ENCODE results near the gene FGF14. TPM values are rescaled to one million over a fixed set of nuclear protein-coding genes. Genes with fewer than 3 reads are reported as not detected.
A peak's percentile ranks its signal among the peaks of the same experiment; 100 is the strongest.

FGF14 gene
- total and polyA plus RNA-seq, 4 donors: 19.3 to 59.7 (median 38.0) TPM

DNA sequence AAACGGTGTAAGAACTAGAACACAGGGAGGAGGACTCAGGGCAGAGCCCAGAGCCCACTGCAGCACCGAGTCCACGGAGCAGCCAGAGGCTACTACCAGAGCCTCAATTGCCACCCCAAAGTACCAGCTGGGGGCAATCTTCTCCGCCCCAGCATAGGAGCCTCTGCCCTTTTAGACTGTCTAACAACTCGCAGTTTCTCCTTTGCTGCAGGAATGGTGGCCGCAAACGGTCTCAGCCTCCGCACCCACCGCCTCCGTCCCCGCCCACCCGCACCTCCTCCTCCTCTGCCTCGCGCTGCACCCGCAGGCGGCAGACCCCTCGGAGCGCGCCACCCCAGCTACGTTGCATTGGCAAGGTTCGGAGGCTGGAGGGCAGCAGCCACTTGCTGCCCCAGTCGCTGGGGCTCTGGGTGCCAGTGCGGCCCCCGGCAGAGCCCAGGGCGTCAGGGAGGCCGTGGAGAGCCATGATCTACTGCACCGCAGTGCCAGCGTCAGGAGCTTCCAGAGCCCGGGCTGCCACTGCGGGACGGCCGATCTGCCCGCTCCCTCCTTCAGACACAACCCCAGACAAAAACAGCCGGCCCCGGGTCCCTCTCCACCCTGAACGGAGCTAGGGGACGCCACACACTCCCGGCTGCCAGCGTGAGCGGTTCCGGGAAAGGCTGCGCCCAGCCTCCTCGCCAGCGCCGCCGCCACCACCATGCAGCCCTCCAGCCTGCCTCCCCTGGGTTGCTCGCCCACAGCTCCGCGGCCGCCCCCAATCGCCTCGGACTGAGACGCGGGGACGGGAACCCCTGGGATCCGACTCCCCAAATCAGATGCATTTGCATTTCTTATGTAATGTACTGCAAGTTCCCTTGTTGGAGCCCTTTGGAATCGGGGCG is 1.8 kb downstream of the FGF14 start:
- DNase-seq (ENCODE audit: low read depth in 4 of 6, low spot score in 6 of 6): peak in 3 of 6 donors; percentile 21 to 76 (median 63)
- H3K4me3 ChIP-seq (ENCODE audit: low read depth, low read length): peak overlapping the region; percentile 65
- peaks cover 14% of the 10 kb centered on the region for H3K4me1 ChIP-seq (ENCODE audit: control insufficient read depth, insufficient read depth, low read length)
- no peaks in the 10 kb centered on the region for H3K36me3 ChIP-seq (ENCODE audit: control insufficient read depth, insufficient read depth, low read length)
- peak overlapping the region; percentile 33 for H3K27ac ChIP-seq (ENCODE audit: low read depth, low read length)
- no peaks in the 10 kb centered on the region for H3K9me3 ChIP-seq (ENCODE audit: control insufficient read depth, insufficient read depth, low read length)
- H3K27me3 ChIP-seq (ENCODE audit: control insufficient read depth, insufficient read depth, low read length): peaks cover 11% of the 10 kb centered on the region
- WGBS (ENCODE audit: insufficient coverage): under 1% methylated on average over 58 of the region's 58 CpGs

GRCh38 chr13:102395939-102396338 is 5.9 kb downstream of the FGF14 start:
- peaks cover 23% of the 10 kb centered on the region for H3K4me1 ChIP-seq (ENCODE audit: control insufficient read depth, insufficient read depth, low read length)
- H3K4me3 ChIP-seq (ENCODE audit: low read depth, low read length): no peak overlapping the region
- H3K27me3 ChIP-seq (ENCODE audit: control insufficient read depth, insufficient read depth, low read length): peaks cover 7% of the 10 kb centered on the region
- WGBS (ENCODE audit: insufficient coverage): no CpG with 5 or more reads among the region's 2 CpGs
- DNase-seq (ENCODE audit: low read depth in 4 of 6, low spot score in 6 of 6): no peak
- H3K27ac ChIP-seq (ENCODE audit: low read depth, low read length): no peak overlapping the region
- no peaks in the 10 kb centered on the region for H3K9me3 ChIP-seq (ENCODE audit: control insufficient read depth, insufficient read depth, low read length)
- no peaks in the 10 kb centered on the region for H3K36me3 ChIP-seq (ENCODE audit: control insufficient read depth, insufficient read depth, low read length)

- peaks cover 3% of the 10 kb centered on the region for H3K27me3 ChIP-seq (ENCODE audit: control insufficient read depth, insufficient read depth, low read length)
- WGBS (ENCODE audit: insufficient coverage): 63% methylated on average over 7 of the region's 10 CpGs
- no peaks in the 10 kb centered on the region for H3K36me3 ChIP-seq (ENCODE audit: control insufficient read depth, insufficient read depth, low read length)
- DNase-seq (ENCODE audit: low read depth in 4 of 6, low spot score in 6 of 6): no peak
- H3K9me3 ChIP-seq (ENCODE audit: control insufficient read depth, insufficient read depth, low read length): no peaks in the 10 kb centered on the region
- H3K4me3 ChIP-seq (ENCODE audit: low read depth, low read length): peak overlapping the region; percentile 75
- peak overlapping the region; percentile 78 for H3K27ac ChIP-seq (ENCODE audit: low read depth, low read length)
- H3K4me1 ChIP-seq (ENCODE audit: control insufficient read depth, insufficient read depth, low read length): peaks cover 15% of the 10 kb centered on the region
Observed at GRCh38 chr13:102395174-102395573, 6.7 kb downstream of the FGF14 start.

- DNase-seq (ENCODE audit: low read depth in 4 of 6, low spot score in 6 of 6): peak; percentile 85 to 98 (median 92)
- peak overlapping the region; percentile 75 for H3K4me3 ChIP-seq (ENCODE audit: low read depth, low read length)
- peaks cover 8% of the 10 kb centered on the region for H3K4me1 ChIP-seq (ENCODE audit: control insufficient read depth, insufficient read depth, low read length)
- H3K27me3 ChIP-seq (ENCODE audit: control insufficient read depth, insufficient read depth, low read length): no peaks in the 10 kb centered on the region
- H3K36me3 ChIP-seq (ENCODE audit: control insufficient read depth, insufficient read depth, low read length): no peaks in the 10 kb centered on the region
- H3K27ac ChIP-seq (ENCODE audit: low read depth, low read length): peak overlapping the region; percentile 78
- H3K9me3 ChIP-seq (ENCODE audit: control insufficient read depth, insufficient read depth, low read length): no peaks in the 10 kb centered on the region
- WGBS (ENCODE audit: insufficient coverage): under 1% methylated on average over 71 of the region's 72 CpGs
Observed at GRCh38 chr13:102394158-102395053, 7.4 kb downstream of the FGF14 start.

- no peaks in the 10 kb centered on the region for H3K36me3 ChIP-seq (ENCODE audit: control insufficient read depth, insufficient read depth, low read length)
- no peaks in the 10 kb centered on the region for H3K9me3 ChIP-seq (ENCODE audit: control insufficient read depth, insufficient read depth, low read length)
- 95% methylated on average over 5 of the region's 7 CpGs for WGBS (ENCODE audit: insufficient coverage)
- no peak for DNase-seq (ENCODE audit: low read depth in 4 of 6, low spot score in 6 of 6)
- H3K4me1 ChIP-seq (ENCODE audit: control insufficient read depth, insufficient read depth, low read length): peaks cover 8% of the 10 kb centered on the region
- H3K4me3 ChIP-seq (ENCODE audit: low read depth, low read length): no peak overlapping the region
- H3K27ac ChIP-seq (ENCODE audit: low read depth, low read length): no peak overlapping the region
- no peaks in the 10 kb centered on the region for H3K27me3 ChIP-seq (ENCODE audit: control insufficient read depth, insufficient read depth, low read length)
Observed at GRCh38 chr13:102392481-102393209, 9.2 kb downstream of the FGF14 start.

GRCh38 chr13:102386461-102386860 is 15.4 kb downstream of the FGF14 start:
- Histone ChIP-seq H3K27me3 (ENCODE audit: control insufficient read depth, insufficient read depth, low read length) (no peaks in the 10 kb centered on the region), H3K4me3 (ENCODE audit: low read depth, low read length) (no peak overlapping the region), H3K27ac (ENCODE audit: low read depth, low read length) (no peak overlapping the region), H3K36me3 (ENCODE audit: control insufficient read depth, insufficient read depth, low read length) (no peaks in the 10 kb centered on the region), H3K9me3 (ENCODE audit: control insufficient read depth, insufficient read depth, low read length) (no peaks in the 10 kb centered on the region), H3K4me1 (ENCODE audit: control insufficient read depth, insufficient read depth, low read length) (no peaks in the 10 kb centered on the region)
- no peak for DNase-seq (ENCODE audit: low read depth in 4 of 6, low spot score in 6 of 6)
- 87% methylated on average over 2 of the region's 5 CpGs for WGBS (ENCODE audit: insufficient coverage)

GRCh38 chr13:102380012-102380411 is 21.8 kb downstream of the FGF14 start:
- Histone ChIP-seq H3K9me3 (ENCODE audit: control insufficient read depth, insufficient read depth, low read length) (no peaks in the 10 kb centered on the region), H3K36me3 (ENCODE audit: control insufficient read depth, insufficient read depth, low read length) (no peaks in the 10 kb centered on the region), H3K27me3 (ENCODE audit: control insufficient read depth, insufficient read depth, low read length) (no peaks in the 10 kb centered on the region), H3K4me3 (ENCODE audit: low read depth, low read length) (no peak overlapping the region), H3K27ac (ENCODE audit: low read depth, low read length) (no peak overlapping the region), H3K4me1 (ENCODE audit: control insufficient read depth, insufficient read depth, low read length) (no peaks in the 10 kb centered on the region)
- WGBS (ENCODE audit: insufficient coverage): 86% methylated on average over 1 of the region's 1 CpG
- DNase-seq (ENCODE audit: low read depth in 4 of 6, low spot score in 6 of 6): no peak

GRCh38 chr13:102376318-102376717 is 25.5 kb downstream of the FGF14 start:
- DNase-seq (ENCODE audit: low read depth in 4 of 6, low spot score in 6 of 6): peak in 1 of 6 donors; percentile 7
- Histone ChIP-seq H3K27ac (ENCODE audit: low read depth, low read length) (no peak overlapping the region), H3K4me3 (ENCODE audit: low read depth, low read length) (no peak overlapping the region), H3K36me3 (ENCODE audit: control insufficient read depth, insufficient read depth, low read length) (no peaks in the 10 kb centered on the region), H3K4me1 (ENCODE audit: control insufficient read depth, insufficient read depth, low read length) (no peaks in the 10 kb centered on the region), H3K27me3 (ENCODE audit: control insufficient read depth, insufficient read depth, low read length) (no peaks in the 10 kb centered on the region), H3K9me3 (ENCODE audit: control insufficient read depth, insufficient read depth, low read length) (no peaks in the 10 kb centered on the region)
- no CpG with 5 or more reads among the region's 1 CpG for WGBS (ENCODE audit: insufficient coverage)

DNA sequence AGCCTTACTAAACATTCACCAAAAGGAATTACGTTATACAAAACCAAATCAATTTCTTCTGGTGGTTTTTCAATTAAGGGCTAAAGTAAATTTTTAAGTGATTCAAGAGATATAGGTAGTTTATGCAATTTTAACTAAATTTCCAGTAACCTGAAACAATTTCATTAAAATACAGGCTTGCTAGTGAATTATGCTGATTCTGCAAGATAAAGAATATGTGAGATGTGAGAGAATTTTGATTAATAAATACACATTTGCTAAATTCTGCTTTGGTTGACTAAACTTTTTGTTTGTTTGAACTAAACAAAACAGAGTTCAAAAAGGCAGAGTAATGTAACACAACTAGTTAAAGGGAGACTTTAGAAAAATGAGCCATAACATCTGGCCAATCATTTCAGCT is 27.1 kb downstream of the FGF14 start:
- H3K4me1 ChIP-seq (ENCODE audit: control insufficient read depth, insufficient read depth, low read length): no peaks in the 10 kb centered on the region
- H3K27me3 ChIP-seq (ENCODE audit: control insufficient read depth, insufficient read depth, low read length): no peaks in the 10 kb centered on the region
- no peak overlapping the region for H3K27ac ChIP-seq (ENCODE audit: low read depth, low read length)
- no peak overlapping the region for H3K4me3 ChIP-seq (ENCODE audit: low read depth, low read length)
- DNase-seq (ENCODE audit: low read depth in 4 of 6, low spot score in 6 of 6): no peak
- no CpG with 5 or more reads among the region's 1 CpG for WGBS (ENCODE audit: insufficient coverage)
- no peaks in the 10 kb centered on the region for H3K36me3 ChIP-seq (ENCODE audit: control insufficient read depth, insufficient read depth, low read length)
- no peaks in the 10 kb centered on the region for H3K9me3 ChIP-seq (ENCODE audit: control insufficient read depth, insufficient read depth, low read length)

Measured in spinal cord (tissue), 10 donors.